Breast epithelium (tissue), 4 donors: Measurements from ENCODE around the gene KATNA1. TPM values are rescaled to one million over a fixed set of nuclear protein-coding genes. Genes with fewer than 3 reads are reported as not detected.

Experiments used
- DNase-seq, 2 donors: peaks; one replicate each; pipeline ENCODE4 v3.0.0-alpha.2; 2019; ENCODE audit warnings: low spot score in 2 of 2
- H3K27ac ChIP-seq, 2 donors: fragments of 200-600 bp; sonication (generic) in 1 of 2; one replicate each; pipeline ENCODE4 v1.5.1; 2016 to 2019; ENCODE audit warnings: mild to moderate bottlenecking in 1 of 2
- H3K27me3 ChIP-seq, 2 donors: fragments of 200-600 bp; sonication (generic) in 1 of 2; one replicate each; pipeline versions ENCODE4 v1.5.1 to v1.6.0; 2017 to 2019; ENCODE audit warnings: control low read depth in 1 of 2, mild to moderate bottlenecking in 1 of 2
- H3K36me3 ChIP-seq: fragments of 200-600 bp; one replicate; pipeline ENCODE4 v1.5.1; 2019
- H3K4me1 ChIP-seq, 2 donors: fragments of 200-600 bp; sonication (generic); one replicate each; pipeline ENCODE4 v1.5.1; 2016 to 2019; ENCODE audit warnings: control low read depth in 1 of 2
- H3K4me3 ChIP-seq, 3 donors: fragments of 200-600 bp; sonication (generic); 1 replicate in 2 of 3; 2 replicates in 1 of 3; pipeline ENCODE4 v1.5.1; 2016 to 2019; ENCODE audit warnings: mild to moderate bottlenecking in 3 of 3, moderate library complexity in 2 of 3
- H3K9me3 ChIP-seq, 2 donors: fragments of 200-600 bp; sonication (generic) in 1 of 2; one replicate each; pipeline ENCODE4 v1.5.1; 2016 to 2019; ENCODE audit warnings: control low read depth in 1 of 2
- CTCF ChIP-seq, 3 donors: fragments of 450-650 bp; IDR thresholded peaks; one replicate each; pipeline ENCODE4 v1.5.1; 2016 to 2017; ENCODE audit warnings: antibody characterized with exemption in 3 of 3, mild to moderate bottlenecking in 3 of 3, moderate library complexity in 3 of 3
- POLR2A ChIP-seq: fragments of 450-650 bp; IDR thresholded peaks from one replicate; pipeline ENCODE4 v1.6.1; 2016; ENCODE audit warnings: antibody characterized with exemption, mild to moderate bottlenecking, moderate library complexity
- POLR2AphosphoS5 ChIP-seq, 3 donors: sonication (generic); formaldehyde crosslinking; IDR thresholded peaks; one replicate each; pipeline ENCODE4 v1.6.1; 2017; ENCODE audit warnings: antibody characterized with exemption in 3 of 3
- intact Hi-C: fragments of 100-400 bp; cut with DNase I; formaldehyde crosslinking; loops from one replicate; pipeline ENCODE4 v1.15.1; 2023; ENCODE audit warnings: low total_unique reads
- total RNA-seq, 3 donors: library from RNA; depleted of rRNA; stranded (reverse); fragments of >200 nt; gene quantifications; one replicate each; pipeline ENCODE4 v1.1.0, GENCODE V29; 2016

KATNA1 gene
- total RNA-seq, 3 donors from 2014 or later = 20.1 to 24.9 (median 21.1) TPM

GRCh38 chr6:149614337-149614736 lies 34.2 kb downstream of the KATNA1 start:
- no peaks in the 10 kb centered on the region for H3K27me3 ChIP-seq
- no peak overlapping the region for H3K27ac ChIP-seq
- intact Hi-C loops = no loop called here
- TF ChIP-seq POLR2A = no peak
- TF ChIP-seq POLR2AphosphoS5 (IDR thresholded peaks at IDR 0.05) = no peak
- no peak for TF ChIP-seq CTCF (IDR thresholded peaks at IDR 0.05)
- peaks cover 0 to 8% of the 10 kb centered on the region in 2 donors for H3K9me3 ChIP-seq
- no peak overlapping the region for H3K4me3 ChIP-seq
- H3K4me1 ChIP-seq = no peaks in the 10 kb centered on the region
- H3K36me3 ChIP-seq = no peaks in the 10 kb centered on the region
- no peak for DNase-seq

- no peak for DNase-seq
- Histone ChIP-seq H3K36me3 (no peaks in the 10 kb centered on the region), H3K4me3 (no peak overlapping the region), H3K27ac (no peak overlapping the region), H3K9me3 (peaks cover 0 to 2% of the 10 kb centered on the region in 2 donors), H3K4me1 (no peaks in the 10 kb centered on the region), H3K27me3 (no peaks in the 10 kb centered on the region)
- TF ChIP-seq CTCF (IDR thresholded peaks at IDR 0.05) = no peak
- intact Hi-C loops = no loop called here
Measured at GRCh38 chr6:149608381-149608982, 40.0 kb downstream of the KATNA1 start.

- Histone ChIP-seq H3K36me3 (no peaks in the 10 kb centered on the region), H3K9me3 (no peaks in the 10 kb centered on the region), H3K27ac (no peak overlapping the region), H3K4me1 (no peaks in the 10 kb centered on the region), H3K27me3 (no peaks in the 10 kb centered on the region), H3K4me3 (no peak overlapping the region)
- no peak for TF ChIP-seq POLR2AphosphoS5 (IDR thresholded peaks at IDR 0.05)
- TF ChIP-seq CTCF (IDR thresholded peaks at IDR 0.05) = no peak
- intact Hi-C loops = no loop called here
- no peak for DNase-seq
Measured at GRCh38 chr6:149600508-149600907, 48.0 kb downstream of the KATNA1 start.

- no peak overlapping the region for H3K27ac ChIP-seq
- TF ChIP-seq POLR2A (no peak), CTCF (IDR thresholded peaks at IDR 0.05) (no peak)
- H3K4me3 ChIP-seq = no peak overlapping the region
- no peak for DNase-seq
- no peaks in the 10 kb centered on the region for H3K27me3 ChIP-seq
- intact Hi-C loops = no loop called here
- no peaks in the 10 kb centered on the region for H3K9me3 ChIP-seq
- no peaks in the 10 kb centered on the region for H3K4me1 ChIP-seq
- peaks cover 9% of the 10 kb centered on the region for H3K36me3 ChIP-seq
Measured at GRCh38 chr6:149593408-149593807, 55.1 kb downstream of the KATNA1 start.

- Histone ChIP-seq H3K36me3 (peaks cover 9% of the 10 kb centered on the region), H3K4me3 (no peak overlapping the region), H3K27ac (no peak overlapping the region), H3K27me3 (no peaks in the 10 kb centered on the region), H3K9me3 (no peaks in the 10 kb centered on the region), H3K4me1 (no peaks in the 10 kb centered on the region)
- DNase-seq = no peak
- TF ChIP-seq CTCF (IDR thresholded peaks at IDR 0.05) (no peak), POLR2AphosphoS5 (IDR thresholded peaks at IDR 0.05) (no peak), POLR2A (no peak)
- intact Hi-C loops = no loop called here
Measured at GRCh38 chr6:149592983-149593382, 55.5 kb downstream of the KATNA1 start.
